SK-N-SH (cell line): Measurements from ENCODE around the gene APOBEC2. TPM values are rescaled to one million over a fixed set of nuclear protein-coding genes. Genes with fewer than 3 reads are reported as not detected.

Experiments used
- CTCF ChIA-PET: fragments of 300-600, 350-600 bp; formaldehyde crosslinking; extraction: SDS; loops from one replicate; lab custom pipeline; 2021; lab: Yijun Ruan, JAX
- POLR2A ChIA-PET: fragments of 350-600 bp; sonication (Branson Sonifier 250); formaldehyde crosslinking; extraction: SDS; loops from one replicate; lab custom pipeline; 2020; ENCODE audit warnings: antibody characterized with exemption, inconsistent platforms; lab: Yijun Ruan, JAX
- DNase-seq: peaks from one replicate; pipeline ENCODE4 v3.0.0; 2012
- H2AFZ ChIP-seq: fragments of 200-600 bp; sonication (generic); 2 replicates; pipeline ENCODE4 v1.8.1; 2016; ENCODE audit warnings: antibody characterized with exemption, mild to moderate bottlenecking, low read depth
- H3F3A ChIP-seq: fragments of 200-600 bp; sonication (generic); replicated peaks from 2 replicates; pipeline ENCODE3; 2016; ENCODE audit warnings: antibody characterized with exemption, mild to moderate bottlenecking; ENCODE audit not compliant: insufficient read depth
- H3K27ac ChIP-seq, 2 experiments: fragments of 200-500 bp in 1 of 2; fragments of 200-600 bp in 1 of 2; sonication (Bioruptor generic) in 1 of 2; sonication (generic), shearing (Covaris generic) in 1 of 2; 2 replicates each; pipeline versions ENCODE4 v1.5.1 to v1.6.1; 2014 to 2016; ENCODE audit warnings: low read depth in 2 of 2, inconsistent platforms in 1 of 2, low read length in 1 of 2, mild to moderate bottlenecking in 1 of 2, mixed read lengths in 1 of 2
- H3K27me3 ChIP-seq: fragments of 200-600 bp; sonication (generic), shearing (Covaris generic); 2 replicates; pipeline ENCODE4 v1.6.1; 2016; ENCODE audit warnings: mixed run types; ENCODE audit not compliant: insufficient read depth
- H3K36me3 ChIP-seq, 2 experiments: fragments of 200-500 bp in 1 of 2; fragments of 200-600 bp in 1 of 2; sonication (Bioruptor generic) in 1 of 2; sonication (generic) in 1 of 2; replicated peaks in 1 of 2; 2 replicates each; pipeline versions ENCODE3 to v1.5.1; 2014 to 2016; ENCODE audit warnings: low read length in 1 of 2, mild to moderate bottlenecking in 1 of 2; ENCODE audit not compliant: insufficient read depth in 2 of 2, control insufficient read depth in 1 of 2
- H3K4me1 ChIP-seq, 2 experiments: fragments of 200-500 bp in 1 of 2; fragments of 200-600 bp in 1 of 2; sonication (Bioruptor generic) in 1 of 2; sonication (generic), shearing (Covaris generic) in 1 of 2; 2 replicates each; pipeline versions ENCODE4 v1.5.1 to v1.6.1; 2014 to 2016; ENCODE audit warnings: low read depth in 1 of 2, low read length in 1 of 2, mixed run types in 1 of 2; ENCODE audit not compliant: insufficient read depth in 2 of 2, control insufficient read depth in 1 of 2
- H3K4me2 ChIP-seq: fragments of 200-600 bp; sonication (generic), shearing (Covaris generic); 2 replicates; pipeline ENCODE4 v1.6.1; 2017; ENCODE audit warnings: mixed run types
- H3K4me3 ChIP-seq, 2 experiments: fragments of 200-500 bp in 1 of 2; fragments of 200-600 bp in 1 of 2; sonication (Bioruptor generic) in 1 of 2; sonication (generic), shearing (Covaris generic) in 1 of 2; 2 replicates each; pipeline versions ENCODE4 v1.5.1 to v1.8.1; 2014 to 2016; ENCODE audit warnings: low read depth in 2 of 2, inconsistent platforms in 1 of 2, low read length in 1 of 2, mild to moderate bottlenecking in 1 of 2, mixed read lengths in 1 of 2, moderate library complexity in 1 of 2
- H3K79me2 ChIP-seq: fragments of 200-600 bp; sonication (generic); 2 replicates; pipeline ENCODE4 v1.8.1; 2017; ENCODE audit warnings: mild to moderate bottlenecking; ENCODE audit not compliant: insufficient read depth
- H3K9ac ChIP-seq: fragments of 200-600 bp; sonication (generic); 2 replicates; pipeline ENCODE4 v1.6.1; 2017; ENCODE audit warnings: mixed run types
- H3K9me2 ChIP-seq: fragments of 200-600 bp; sonication (generic); 2 replicates; pipeline ENCODE4 v1.6.1; 2017; ENCODE audit warnings: mixed run types
- H3K9me3 ChIP-seq: fragments of 200-600 bp; sonication (generic); 2 replicates; pipeline ENCODE4 v1.6.1; 2017; ENCODE audit warnings: mixed run types, mild to moderate bottlenecking, moderate library complexity
- H4K20me1 ChIP-seq: fragments of 200-600 bp; sonication (generic); 2 replicates; pipeline ENCODE4 v1.6.1; 2017; ENCODE audit warnings: mild to moderate bottlenecking, mixed run types; ENCODE audit not compliant: insufficient read depth
- CHD2 ChIP-seq: fragments of 150-350 bp; IDR thresholded peaks from 2 replicates; pipeline ENCODE4 v1.6.1; 2018; ENCODE audit warnings: low read length; ENCODE audit not compliant: partially characterized antibody
- ELF1 ChIP-seq: IDR thresholded peaks from 2 replicates; pipeline ENCODE4 v1.4.0; 2012
- EP300 ChIP-seq, 2 experiments: IDR thresholded peaks; 2 replicates each; pipeline versions ENCODE4 v1.4.0 to v1.6.1; 2012; ENCODE audit warnings: borderline replicate concordance in 1 of 2, low read depth in 1 of 2, low read length in 1 of 2
- EZH2phosphoT487 ChIP-seq: fragments of 200-600 bp; sonication (generic); IDR thresholded peaks from 2 replicates; pipeline ENCODE4 v1.6.1; 2017; ENCODE audit warnings: low read depth, mixed run types, mild to moderate bottlenecking, antibody characterized with exemption, moderate library complexity, borderline replicate concordance
- GATA2 ChIP-seq: sonication (generic); formaldehyde crosslinking; IDR thresholded peaks from 2 replicates; pipeline ENCODE4 v1.5.0; 2020; ENCODE audit warnings: mild to moderate bottlenecking, missing genetic modification reagents
- MAX ChIP-seq: IDR thresholded peaks from 2 replicates; pipeline ENCODE4 v1.4.0; 2012; ENCODE audit warnings: low read depth
- NFIC ChIP-seq: IDR thresholded peaks from 2 replicates; pipeline ENCODE4 v1.4.0; 2012; ENCODE audit warnings: borderline replicate concordance
- NRF1 ChIP-seq: IDR thresholded peaks from 2 replicates; pipeline ENCODE4 v1.6.1; 2012; ENCODE audit warnings: low read depth, mild to moderate bottlenecking, low read length
- POLR2AphosphoS5 ChIP-seq: IDR thresholded peaks from 2 replicates; pipeline ENCODE4 v1.6.1; 2012; ENCODE audit warnings: low read depth, low read length
- RCOR1 ChIP-seq: fragments of 150-350 bp; IDR thresholded peaks from 2 replicates; pipeline ENCODE4 v1.6.1; 2017; ENCODE audit warnings: antibody characterized with exemption, low read length
- REST ChIP-seq: IDR thresholded peaks from 2 replicates; pipeline ENCODE4 v1.6.1; 2012; ENCODE audit warnings: mild to moderate bottlenecking, low read depth, low read length, moderate library complexity
- RFX5 ChIP-seq: IDR thresholded peaks from 2 replicates; pipeline ENCODE4 v1.6.1; 2012; ENCODE audit warnings: mild to moderate bottlenecking, improper control_type of control experiment, low read length
- RXRA ChIP-seq: IDR thresholded peaks from 2 replicates; pipeline ENCODE4 v1.4.0; 2012; ENCODE audit warnings: low read depth, mild to moderate bottlenecking, borderline replicate concordance
- SMC3 ChIP-seq: IDR thresholded peaks from 2 replicates; pipeline ENCODE4 v1.6.1; 2012; ENCODE audit warnings: low read depth, low read length, improper control_type of control experiment
- TEAD4 ChIP-seq: IDR thresholded peaks from 2 replicates; pipeline ENCODE4 v1.4.0; 2012; ENCODE audit warnings: mild to moderate bottlenecking, borderline replicate concordance; ENCODE audit not compliant: insufficient read depth
- USF2 ChIP-seq: fragments of 150-350 bp; IDR thresholded peaks from 2 replicates; pipeline ENCODE4 v1.6.1; 2017; ENCODE audit warnings: antibody characterized with exemption, low read length, low read depth, borderline replicate concordance
- YY1 ChIP-seq: IDR thresholded peaks from 2 replicates; pipeline ENCODE4 v1.4.0; 2012; ENCODE audit warnings: low read depth, mild to moderate bottlenecking
- ZBTB33 ChIP-seq: IDR thresholded peaks from 2 replicates; pipeline ENCODE4 v1.4.0; 2012; ENCODE audit warnings: low read depth, borderline replicate concordance
- WGBS: methylation state at CpG from one replicate; pipeline ENCODE4 v1.1.6; 2017; ENCODE audit warnings: low lambda C conversion rate; 5-methylcytosine and 5-hydroxymethylcytosine counted together
- polyA plus RNA-seq, 3 experiments: library from polyadenylated mRNA; depleted of rRNA; stranded (reverse); fragments of >200 nt; gene quantifications; 2 replicates each; pipeline ENCODE4 v1.2.3, GENCODE V29; 2012

The APOBEC2 gene
- polyA plus RNA-seq, 1 of the 3 experiments (the other 2 are of a cell fraction), result not detected

GRCh38 chr6:41064841-41065240 is 11.8 kb downstream of the APOBEC2 start:
- no peaks in the 10 kb centered on the region; the same call in none of the 2 replicates for H3K79me2 ChIP-seq

More at GRCh38 chr6:41064841-41065240, 11.8 kb downstream of the APOBEC2 start:
- TF ChIP-seq RFX5 (no peak), USF2 (no peak), REST (no peak), MAX (no peak), SMC3 (no peak), YY1 (no peak), POLR2AphosphoS5 (no peak), NFIC (no peak), RXRA (no peak), EZH2phosphoT487 (no peak), ELF1 (no peak), EP300 (IDR thresholded peaks at IDR 0.05; ENCODE audit: borderline replicate concordance in 1 of 2, low read depth in 1 of 2, low read length in 1 of 2) (no peak), RCOR1 (no peak), TEAD4 (no peak), NRF1 (no peak), ZBTB33 (no peak), CHD2 (no peak), GATA2 (no peak)
- TF ChIP-seq, all 33 proteins: peak for 0
- ChIA-PET CTCF (interaction anchor here (1.4 kb wide), 2 partner anchors 9 to 37 kb away, joined by 3 to 7 read pairs; no protein-coding TSS in a partner anchor), POLR2A (no interaction called here)
- Histone ChIP-seq H2AFZ (no peak overlapping the region), H3K27ac (no peak overlapping the region; a peak in 1 of 4 replicates), H3K4me1 (no peaks in the 10 kb centered on the region; a peak in 1 of 4 replicates), H3K27me3 (no peaks in the 10 kb centered on the region), H4K20me1 (no peaks in the 10 kb centered on the region), H3K9me2 (no peaks in the 10 kb centered on the region), H3K36me3 (peaks cover 45 to 53% of the 10 kb centered on the region in 2 experiments), H3K9me3 (no peaks in the 10 kb centered on the region), H3F3A (peaks cover 6% of the 10 kb centered on the region), H3K9ac (no peak overlapping the region), H3K4me3 (no peak overlapping the region), H3K4me2 (no peak overlapping the region)
- 96% methylated on average over 5 of the region's 5 CpGs for WGBS
- no peak for DNase-seq
